Heart left ventricle (tissue), 16 donors: ENCODE data around the gene ADAM8. TPM values are rescaled to one million over a fixed set of nuclear protein-coding genes. Genes with fewer than 3 reads are reported as not detected.

Source experiments
- ATAC-seq, 4 donors: fragments of 200-7000 bp; cut with Tn5 transposase; one replicate each; pipeline ENCODE4 v1.9.1; 2020 to 2022; ENCODE audit warnings: moderate library complexity in 4 of 4, mild to moderate bottlenecking in 3 of 4, moderate number of reproducible peaks in 1 of 4
- DNase-seq, 5 donors: peaks; one replicate each; pipeline ENCODE4 v3.0.0-alpha.2; 2020
- H3K27ac ChIP-seq, 12 donors: fragments of 200-600 bp; sonication (generic) in 4 of 12; one replicate each; pipeline versions ENCODE4 v1.5.0 to v1.8.0; 2016 to 2022; ENCODE audit warnings: mild to moderate bottlenecking in 2 of 12
- H3K27me3 ChIP-seq, 9 donors: fragments of 200-600 bp; sonication (generic) in 2 of 9; one replicate each; pipeline versions ENCODE4 v1.5.1 to v1.8.0; 2016 to 2022; ENCODE audit warnings: mild to moderate bottlenecking in 3 of 9
- H3K36me3 ChIP-seq, 9 donors: fragments of 200-600 bp; sonication (generic) in 2 of 9; one replicate each; pipeline versions ENCODE4 v1.5.0 to v1.8.0; 2018 to 2022; ENCODE audit warnings: mild to moderate bottlenecking in 2 of 9
- H3K4me1 ChIP-seq, 12 donors: fragments of 200-600 bp; sonication (generic) in 4 of 12; one replicate each; pipeline versions ENCODE4 v1.5.0 to v1.8.0; 2016 to 2022; ENCODE audit warnings: mild to moderate bottlenecking in 3 of 12
- H3K4me3 ChIP-seq, 12 donors: fragments of 200-600 bp; sonication (generic) in 4 of 12; one replicate each; pipeline versions ENCODE4 v1.5.0 to v1.8.0; 2017 to 2022; ENCODE audit warnings: mild to moderate bottlenecking in 9 of 12, moderate library complexity in 4 of 12
- H3K9me3 ChIP-seq, 12 donors: fragments of 200-600 bp; sonication (generic) in 4 of 12; one replicate each; pipeline versions ENCODE4 v1.5.0 to v1.8.0; 2016 to 2022; ENCODE audit warnings: mild to moderate bottlenecking in 1 of 12
- CTCF ChIP-seq, 12 donors: fragments of 200-600 bp; sonication (generic) in 4 of 12; IDR thresholded peaks; one replicate each; pipeline versions ENCODE4 v1.5.0 to v1.8.0; 2018 to 2022; ENCODE audit warnings: antibody characterized with exemption in 12 of 12, mild to moderate bottlenecking in 5 of 12
- POLR2A ChIP-seq, 2 donors: fragments of 450-650 bp; IDR thresholded peaks; one replicate each; pipeline ENCODE4 v1.6.1; 2017; ENCODE audit warnings: antibody characterized with exemption in 2 of 2, mild to moderate bottlenecking in 2 of 2, moderate library complexity in 2 of 2
- WGBS, 4 donors: extraction: QIAGEN DNeasy Blood & Tissue Kit in 2 of 4; methylation state at CpG; one replicate each; pipeline versions ENCODE4 v1.1.5 to v1.1.7; 2013 to 2018; 5-methylcytosine and 5-hydroxymethylcytosine counted together
- intact Hi-C, 10 donors: fragments of 100-400 bp; cut with DNase I; formaldehyde crosslinking; loops; one replicate each; pipeline versions ENCODE4 v1.11.1 to v1.14.2; 2022
- polyA plus RNA-seq, 2 donors: library from polyadenylated mRNA; stranded (reverse); fragments of 200-250 nt; gene quantifications; one replicate each; pipeline ENCODE4 v1.2.3, GENCODE V29; 2013
- total RNA-seq, 9 donors: library from RNA; depleted of rRNA in 2 of 9; stranded (reverse); fragments of >200 nt in 2 of 9; fragmentation: NEBNext Ultra II Directional in 3 of 9; extraction: Animal tissue kit (Norgen Biotek cat#: 25700) in 3 of 9; gene quantifications; one replicate each; pipeline versions ENCODE4 v1.1.0 to v1.2.4, GENCODE V29; 2016 to 2023
- donor health status: ischemic (EF 13 %, LVEDD 7.1; RV severe dilation, severe dysfunction).
- donor health status: healthy with polysubstance abuse.
- donor health status: DM: no; HTN: yes; CAD: no.
- donor health status: DM: no; HTN: no; CAD: no.
- donor health status: ischemic (EF 25% LVEDD 6.9; RV normal size, moderate dysfunction).
- donor health status: ischemic (EF 25% LVEDD 5.7; RV mildly dilated, moderate dysfunction).
- donor health status: healthy.
- donor health status: DM: yes; HTN: yes; CAD: no.
- donor health status: ischemic (EF 35%, LVEDD 5.7; RV mildly dilated, moderate dysfunction).
- donor health status: nonischemic (EF 11% LVEDD 7.7; RV severe dilation, severe dysfunction).
- donor health status: DM: yes; HTN: yes; CAD: no.
- donor health status: PGD.
- donor health status: ischemic (EF 29% LVEDD 5.4; RV normal size, mild dysfunction).
- donor health status: nonischemic (EF 23%, LVEDD 6.1; RV moderate dilation, normal function).

Gene ADAM8
- total and polyA plus RNA-seq, 11 donors = 0.50 to 10.3 (median 1.6) TPM

GRCh38 chr10:133272964-133273420 lies 3.7 kb downstream of the ADAM8 start:
- ATAC-seq (no peak), DNase-seq (peak in 1 of 5 donors; percentile 59)
- TF ChIP-seq CTCF (IDR thresholded peaks at IDR 0.05) = no peak
- TF ChIP-seq POLR2A (IDR thresholded peaks at IDR 0.05) = no peak
- Histone ChIP-seq H3K4me1 (peaks cover 0 to 36% (median 8%) of the 10 kb centered on the region in 12 donors), H3K4me3 (no peak overlapping the region), H3K36me3 (peaks cover 0 to 25% (median 0%) of the 10 kb centered on the region in 9 donors), H3K27me3 (peaks cover 0 to 31% (median 20%) of the 10 kb centered on the region in 9 donors), H3K9me3 (no peaks in the 10 kb centered on the region), H3K27ac (no peak overlapping the region)
- intact Hi-C loops = no loop called here
- WGBS, 4 donors = 82 to 91% (median 88%) methylated on average over 12 to 25 of the region's 25 CpGs

- TF ChIP-seq CTCF (IDR thresholded peaks at IDR 0.05) (no peak), POLR2A (IDR thresholded peaks at IDR 0.05) (no peak)
- Histone ChIP-seq H3K27me3 (peaks cover 0 to 31% (median 20%) of the 10 kb centered on the region in 9 donors), H3K4me3 (no peak overlapping the region), H3K9me3 (no peaks in the 10 kb centered on the region), H3K4me1 (peaks cover 0 to 31% (median 8%) of the 10 kb centered on the region in 12 donors), H3K27ac (no peak overlapping the region), H3K36me3 (peaks cover 0 to 28% (median 0%) of the 10 kb centered on the region in 9 donors)
- DNase-seq (peak in 1 of 5 donors; percentile 47), ATAC-seq (no peak)
- intact Hi-C loops = no loop called here
- 79 to 89% (median 85%) methylated on average over 15 to 29 of the region's 29 CpGs for WGBS, 4 donors
Observed at GRCh38 chr10:133272301-133272963, 4.2 kb downstream of the ADAM8 start.

GRCh38 chr10:133271521-133272300 lies 5.0 kb downstream of the ADAM8 start:
- Histone ChIP-seq H3K27ac (no peak overlapping the region), H3K4me1 (peaks cover 0 to 24% (median 5%) of the 10 kb centered on the region in 12 donors), H3K36me3 (peaks cover 0 to 28% (median 0%) of the 10 kb centered on the region in 9 donors), H3K4me3 (no peak overlapping the region), H3K9me3 (no peaks in the 10 kb centered on the region), H3K27me3 (peaks cover 0 to 23% (median 16%) of the 10 kb centered on the region in 9 donors)
- intact Hi-C loops = no loop called here
- TF ChIP-seq POLR2A (IDR thresholded peaks at IDR 0.05) = no peak
- no peak for TF ChIP-seq CTCF (IDR thresholded peaks at IDR 0.05)
- DNase-seq (no peak), ATAC-seq (no peak)
- WGBS, 4 donors = 80 to 85% (median 85%) methylated on average over 17 to 35 of the region's 35 CpGs

- no peak for ATAC-seq
- H3K36me3 ChIP-seq = peaks cover 0 to 28% (median 0%) of the 10 kb centered on the region in 9 donors
Observed at GRCh38 chr10:133270773-133271297, 5.8 kb downstream of the ADAM8 start.

More at GRCh38 chr10:133270773-133271297, 5.8 kb downstream of the ADAM8 start:
- TF ChIP-seq CTCF (IDR thresholded peaks at IDR 0.05) (no peak), POLR2A (IDR thresholded peaks at IDR 0.05) (no peak)
- no peak for DNase-seq
- no peak overlapping the region for H3K27ac ChIP-seq
- intact Hi-C loops = no loop called here
- 84 to 96% (median 94%) methylated on average over 6 to 19 of the region's 19 CpGs for WGBS, 4 donors
- peaks cover 0 to 15% (median 0%) of the 10 kb centered on the region in 12 donors for H3K4me1 ChIP-seq
- no peaks in the 10 kb centered on the region for H3K9me3 ChIP-seq
- H3K27me3 ChIP-seq = peaks cover 0 to 15% (median 8%) of the 10 kb centered on the region in 9 donors
- no peak overlapping the region for H3K4me3 ChIP-seq
